NCI-H510A treated with DMSO at 0.1 percent for 48 hours (cell line): ENCODE measurements around the gene ARID5A.

Experiments used
- DNase-seq: peaks from one replicate; lab custom pipeline; 2025; lab: John Stamatoyannopoulos, UW

ARID5A gene

GRCh38 chr2:96528006-96528699 is 8.4 kb upstream of the ARID5A start:
- no peak for DNase-seq

DNA sequence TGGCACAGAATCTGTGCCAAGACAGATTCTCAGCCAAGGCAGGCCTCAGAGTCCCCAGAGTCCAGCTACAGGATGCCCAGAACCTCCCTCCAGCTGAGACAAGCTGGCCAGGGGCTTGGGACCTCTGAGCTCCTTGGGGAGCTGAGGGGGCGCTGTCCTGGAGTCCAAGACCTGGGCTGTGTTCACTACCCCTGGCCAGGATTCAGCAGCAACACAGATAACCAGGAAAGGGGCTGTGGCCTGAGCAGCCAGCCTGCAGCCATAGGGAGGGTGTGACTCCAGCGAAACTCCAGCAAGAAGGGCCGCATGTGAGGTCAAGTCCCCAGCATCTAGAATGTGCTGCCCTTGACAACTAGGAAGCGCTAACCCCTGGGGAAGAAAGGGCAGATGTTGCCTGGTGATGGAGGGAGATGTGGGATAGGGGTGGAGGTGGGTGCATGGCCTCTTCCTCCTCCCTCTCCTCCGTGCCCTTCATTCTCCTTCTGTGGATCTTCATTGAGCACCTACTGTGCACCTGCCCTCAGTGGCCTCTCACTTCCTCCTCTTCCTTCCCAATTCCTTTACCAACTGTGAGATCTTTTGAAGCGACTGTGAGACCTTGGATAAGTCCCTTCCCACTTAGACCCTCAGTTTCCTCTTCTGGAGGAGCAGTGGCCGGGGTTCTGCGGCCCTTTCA is 7.7 kb upstream of the ARID5A start:
- no peak for DNase-seq

DNA sequence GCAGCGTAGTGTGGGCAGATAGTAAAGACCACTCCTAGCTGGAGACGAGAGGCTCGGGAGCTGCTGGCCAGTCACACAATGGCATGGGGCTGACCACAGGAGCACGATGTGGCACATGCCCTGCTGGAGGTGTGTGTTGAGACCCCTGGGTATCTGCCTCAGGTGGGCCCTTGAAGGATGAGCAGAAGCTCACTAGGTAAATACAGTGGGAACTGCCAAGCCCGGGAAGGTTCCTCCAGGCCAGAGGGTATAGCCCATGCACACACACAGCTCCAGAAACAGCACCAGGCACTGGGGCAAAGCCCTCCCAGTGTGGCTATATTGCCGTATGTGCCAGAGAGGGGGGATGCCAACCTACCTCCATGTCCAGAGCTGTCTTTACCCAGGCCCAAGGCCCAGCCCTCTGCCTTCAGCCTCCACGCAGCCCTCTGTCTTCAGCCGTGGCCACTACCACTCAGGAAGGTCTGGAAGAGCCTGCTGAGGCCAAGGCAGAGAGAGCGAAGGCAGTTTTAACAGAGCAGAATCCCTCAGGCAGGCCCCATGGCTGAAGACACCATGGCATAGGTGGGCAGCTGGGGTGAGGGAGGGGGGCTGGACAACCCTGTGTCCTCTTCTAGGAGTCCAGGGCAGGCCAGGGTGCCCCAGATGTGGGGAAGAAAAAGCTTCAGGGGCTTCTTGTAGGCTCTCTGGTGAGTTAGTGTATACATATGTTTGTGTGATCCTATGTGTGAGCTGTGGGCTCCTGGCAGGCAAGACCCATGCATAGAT is 7.0 kb upstream of the ARID5A start:
- no peak for DNase-seq

DNA sequence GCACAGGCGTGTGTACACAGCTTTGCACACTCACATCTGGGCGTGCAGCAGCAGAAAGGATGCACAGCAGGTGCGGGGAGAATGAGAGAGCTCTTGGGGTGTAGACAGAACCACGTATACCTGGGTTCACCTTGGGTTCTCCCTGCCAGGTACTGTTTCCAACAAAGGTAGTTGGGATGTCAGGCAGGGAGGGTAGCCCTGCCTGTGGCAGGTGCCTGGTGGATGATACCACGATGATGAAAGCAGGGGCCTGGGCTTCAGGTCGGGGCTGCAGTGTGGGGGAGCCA is 6.5 kb upstream of the ARID5A start:
- DNase-seq, result no peak

- no peak for DNase-seq
Observed at GRCh38 chr2:96530474-96531357, 5.8 kb upstream of the ARID5A start.

- no peak for DNase-seq
Observed at GRCh38 chr2:96531366-96531765, 5.2 kb upstream of the ARID5A start.

GRCh38 chr2:96531872-96532505 is 4.6 kb upstream of the ARID5A start:
- DNase-seq, result peak; percentile 67

GRCh38 chr2:96532641-96533291 is 3.8 kb upstream of the ARID5A start:
- no peak for DNase-seq

DNA sequence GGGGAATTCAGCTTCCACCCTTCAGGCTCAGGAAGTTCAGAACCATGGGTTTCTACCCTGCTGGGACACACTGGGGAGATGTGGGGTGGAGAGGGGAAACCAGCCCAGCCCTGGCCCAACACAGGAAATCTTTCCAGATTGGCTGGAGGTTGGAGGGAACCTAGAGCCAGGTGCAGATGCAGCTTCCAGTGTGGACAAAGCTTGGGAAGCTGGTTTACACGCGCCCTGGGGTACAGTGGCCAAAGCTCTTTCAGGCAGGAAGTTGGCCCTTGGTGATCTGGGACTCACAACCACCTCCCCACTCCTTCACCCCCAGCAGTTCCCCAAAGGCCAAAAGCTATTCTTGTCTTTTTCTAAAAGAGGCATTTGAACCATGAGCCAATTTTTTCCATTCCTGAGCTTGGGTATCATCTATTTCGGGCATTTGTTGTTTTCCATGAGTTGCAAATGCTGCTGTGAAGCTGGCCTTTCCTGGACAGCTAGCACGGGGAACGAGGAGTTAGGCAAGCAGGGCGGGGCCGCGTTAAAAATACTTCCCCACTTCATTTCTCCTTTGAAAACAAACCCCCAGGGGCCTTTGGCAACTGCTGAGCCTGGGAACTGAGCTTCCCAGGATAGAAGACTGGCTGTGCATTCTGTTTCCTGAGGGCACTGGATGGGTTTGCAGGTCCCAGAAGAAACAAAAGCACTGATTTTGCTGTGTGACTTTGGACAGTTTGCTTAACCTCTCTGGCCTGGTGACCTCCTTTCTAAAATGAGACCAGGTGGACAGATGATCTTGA is 3.1 kb upstream of the ARID5A start:
- no peak for DNase-seq

DNA sequence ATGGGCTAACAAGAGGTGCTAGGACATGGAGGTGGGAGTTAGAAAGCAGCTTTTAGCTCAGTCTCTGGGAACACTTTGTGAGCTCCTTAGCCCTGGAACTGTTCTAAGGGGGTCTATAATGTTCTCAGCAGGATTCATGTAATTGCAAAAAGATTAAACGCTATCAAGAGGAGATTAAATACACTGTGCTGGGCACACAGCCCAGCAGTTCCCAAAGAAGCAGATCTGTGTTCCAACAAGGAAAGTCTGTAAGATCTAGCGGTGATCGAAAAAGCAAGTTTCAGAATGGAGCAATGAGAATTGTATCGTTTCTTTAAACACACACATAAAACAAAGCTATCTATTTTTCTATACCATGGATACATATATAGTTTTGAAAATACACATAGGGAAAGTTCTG is 2.4 kb upstream of the ARID5A start:
- no peak for DNase-seq

DNA sequence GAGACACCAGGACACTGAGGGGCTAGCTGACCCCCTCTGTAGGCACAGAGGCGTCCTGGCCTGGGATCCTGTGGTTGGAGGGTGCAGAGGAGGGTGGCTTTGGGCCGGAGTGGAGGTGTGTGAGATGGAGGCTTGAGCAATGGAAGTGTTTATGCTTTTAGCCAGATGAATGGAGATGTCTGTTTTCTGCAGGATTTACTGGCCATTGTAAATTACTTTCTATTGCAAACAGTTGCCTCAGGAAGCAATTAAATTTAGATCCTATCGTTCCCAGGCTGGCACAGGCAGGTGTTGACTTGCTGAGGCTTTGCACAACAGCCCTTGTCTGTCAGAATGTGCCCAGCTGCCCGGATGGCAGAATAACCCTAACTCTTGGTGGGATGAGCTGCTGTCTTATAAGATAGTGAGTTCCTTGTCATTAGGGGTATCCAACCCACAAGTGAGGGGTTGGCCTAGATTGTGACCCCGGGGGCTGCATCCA is 1.8 kb upstream of the ARID5A start:
- DNase-seq, result no peak

- DNase-seq, result no peak
Observed at GRCh38 chr2:96535331-96535730, 1.2 kb upstream of the ARID5A start.

- DNase-seq, result peak; percentile 18
Observed at GRCh38 chr2:96537066-96537733, 648 bp downstream of the ARID5A start.

DNA sequence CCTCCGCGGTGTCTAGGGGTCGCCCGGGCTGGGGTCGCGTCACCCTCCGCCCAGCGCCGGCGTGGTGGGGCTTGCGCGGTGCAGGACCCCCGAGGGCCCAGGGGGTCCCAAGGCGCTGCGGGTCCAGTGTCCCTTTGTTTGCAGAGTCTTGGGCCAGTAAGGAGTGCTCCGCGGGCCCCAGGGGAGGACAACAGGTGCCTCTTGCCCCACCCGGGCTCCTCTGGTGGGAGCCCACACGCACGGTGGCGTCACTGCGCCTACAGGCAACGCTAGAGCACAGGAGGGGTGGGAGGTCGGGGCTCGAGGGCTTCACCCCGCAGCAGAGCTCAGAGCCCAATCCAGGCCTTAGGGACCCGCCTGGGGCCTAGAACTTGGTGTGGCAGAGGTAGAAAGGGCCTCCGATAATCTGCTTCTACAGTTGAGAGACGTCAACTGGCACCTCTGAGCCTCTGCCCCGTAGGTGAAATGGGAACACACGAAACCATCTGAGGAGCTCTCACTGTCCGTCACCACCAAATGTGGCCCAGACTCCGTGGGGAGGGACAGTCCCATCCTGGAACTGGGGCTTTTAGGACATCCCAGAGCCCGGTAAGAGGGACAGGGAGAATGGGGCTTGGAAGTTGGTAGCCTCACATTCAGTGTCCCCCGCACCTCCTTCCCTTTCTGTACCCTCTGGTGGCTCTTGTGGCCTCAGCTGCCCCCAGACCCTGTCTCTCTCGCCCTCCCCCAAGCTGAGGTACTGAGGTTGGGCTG is 1.4 kb downstream of the ARID5A start:
- DNase-seq, result no peak

DNA sequence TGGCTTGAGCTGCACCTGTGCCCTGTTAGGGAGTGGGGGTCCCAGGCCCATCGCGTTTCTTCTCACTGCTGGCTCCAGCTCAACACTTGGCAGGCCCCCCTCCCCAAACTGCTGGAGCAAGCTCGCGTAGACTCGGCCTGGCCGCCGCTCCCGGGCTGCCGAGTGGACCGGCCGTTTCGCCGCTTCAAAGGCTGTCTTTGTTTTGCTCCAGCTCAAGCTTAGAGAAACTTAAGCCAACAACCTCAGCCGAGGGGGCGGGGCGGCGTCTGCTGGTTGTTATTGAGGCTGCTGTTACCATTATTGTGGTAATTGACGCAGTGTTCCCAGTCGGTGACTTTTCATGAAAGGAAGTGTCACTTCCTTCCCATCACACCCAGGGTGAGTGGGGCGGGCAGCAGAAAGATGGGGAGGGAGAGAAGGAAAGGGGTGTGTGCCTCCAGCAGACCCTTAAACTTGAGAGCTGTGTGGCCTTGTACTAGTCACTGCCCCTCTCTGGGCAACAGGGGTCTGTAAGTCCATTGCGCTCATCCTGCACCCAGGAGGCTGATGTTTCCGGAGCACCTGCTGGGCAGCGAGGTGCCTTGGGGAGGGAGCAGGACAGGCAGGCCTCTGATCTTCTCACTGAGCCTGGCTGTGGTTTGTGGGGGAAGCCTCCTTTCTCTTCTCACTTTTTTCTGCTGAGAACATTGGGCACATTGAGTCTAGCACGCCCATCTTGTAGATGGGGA is 2.1 kb downstream of the ARID5A start:
- DNase-seq, result no peak

DNA sequence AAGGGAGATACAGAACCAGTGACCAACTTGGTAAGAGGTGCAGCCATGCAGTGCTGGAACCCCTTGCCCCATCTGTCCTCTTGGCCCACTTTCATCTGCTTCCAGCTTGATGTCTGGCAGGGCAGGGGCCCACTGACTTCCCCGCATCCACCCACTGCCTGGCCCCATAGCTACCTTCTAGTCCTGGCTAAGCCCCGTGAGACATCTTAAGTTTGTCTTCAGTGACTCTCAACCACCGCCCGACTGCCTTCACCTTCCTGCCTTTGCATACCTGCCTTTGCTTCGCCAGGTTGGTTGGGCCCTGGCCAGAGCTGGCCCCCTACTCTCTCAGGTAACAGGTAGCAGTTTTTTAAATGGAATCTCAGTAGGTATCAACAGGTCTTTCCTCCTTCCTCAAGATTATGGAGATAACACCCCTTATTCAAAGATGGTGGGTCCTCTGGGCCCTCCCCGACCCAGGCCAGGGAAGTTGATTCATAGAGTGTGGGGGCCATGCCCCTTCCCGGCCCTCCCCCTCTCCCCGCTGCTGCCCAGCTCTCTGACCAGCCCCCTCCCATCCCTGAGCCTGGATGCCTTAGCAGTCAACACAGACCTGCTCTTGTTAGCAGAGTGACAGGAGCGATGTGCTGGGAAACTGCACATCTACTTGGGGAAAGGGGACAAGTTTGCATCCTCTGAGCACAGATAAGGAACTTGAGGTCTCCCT is 2.8 kb downstream of the ARID5A start:
- DNase-seq, result no peak

DNA sequence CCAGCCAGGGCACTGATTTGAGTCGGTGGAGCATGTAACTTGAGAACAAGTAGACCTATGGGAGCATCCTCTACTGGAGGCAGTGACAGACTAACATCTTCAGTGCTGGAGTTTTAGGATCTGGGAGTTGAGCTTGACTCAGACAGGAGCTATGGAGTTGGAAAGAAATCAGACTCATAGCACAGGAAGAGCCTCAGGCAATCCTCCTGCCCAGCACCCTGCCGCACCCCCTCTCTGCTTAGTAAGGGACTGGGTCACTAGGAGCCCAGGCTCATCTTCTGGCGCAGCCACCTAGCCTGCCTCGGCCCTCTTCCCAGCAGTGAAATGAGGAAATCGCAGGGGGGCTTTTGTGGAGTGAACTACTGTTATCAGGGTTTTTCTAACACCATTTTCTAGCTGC is 3.6 kb downstream of the ARID5A start:
- no peak for DNase-seq
